Measurements from ENCODE around the gene TMEM178B. TPM values are rescaled to one million over a fixed set of nuclear protein-coding genes. Genes with fewer than 3 reads are reported as not detected.

The TMEM178B gene
- total RNA-seq, 1 experiment from 2014 or later = 4.3 TPM

- no peak for DNase-seq (ENCODE audit: low read depth)
Observed at GRCh38 chr7:141421306-141421705, 347.4 kb downstream of the TMEM178B start.

- no peak for DNase-seq (ENCODE audit: low read depth)
Observed at GRCh38 chr7:141427134-141427533, 353.3 kb downstream of the TMEM178B start.

GRCh38 chr7:141430455-141431139, 356.7 kb downstream of the TMEM178B start:
- no peak for DNase-seq (ENCODE audit: low read depth)

- DNase-seq (ENCODE audit: low read depth) = no peak
Observed at GRCh38 chr7:141431140-141431479, 357.2 kb downstream of the TMEM178B start.

- DNase-seq (ENCODE audit: low read depth) = no peak
Observed at GRCh38 chr7:141431711-141432110, 357.8 kb downstream of the TMEM178B start.

- no peak for DNase-seq (ENCODE audit: low read depth)
Observed at GRCh38 chr7:141433698-141434097, 359.8 kb downstream of the TMEM178B start.

- DNase-seq (ENCODE audit: low read depth) = no peak
Observed at GRCh38 chr7:141436139-141436538, 362.3 kb downstream of the TMEM178B start.

GRCh38 chr7:141436575-141437075, 362.8 kb downstream of the TMEM178B start:
- no peak for DNase-seq (ENCODE audit: low read depth)

GRCh38 chr7:141439164-141439563, 365.3 kb downstream of the TMEM178B start:
- no peak for DNase-seq (ENCODE audit: low read depth)

- DNase-seq (ENCODE audit: low read depth) = no peak
Observed at GRCh38 chr7:141439776-141440175, 365.9 kb downstream of the TMEM178B start.

- peak; percentile 28 for DNase-seq (ENCODE audit: low read depth)
Observed at GRCh38 chr7:141441837-141442627, 368.2 kb downstream of the TMEM178B start.

GRCh38 chr7:141442781-141443180, 368.9 kb downstream of the TMEM178B start:
- DNase-seq (ENCODE audit: low read depth) = no peak

GRCh38 chr7:141444961-141445360, 371.1 kb downstream of the TMEM178B start:
- DNase-seq (ENCODE audit: low read depth) = no peak

GRCh38 chr7:141451232-141451631, 377.4 kb downstream of the TMEM178B start:
- DNase-seq (ENCODE audit: low read depth) = no peak

- no peak for DNase-seq (ENCODE audit: low read depth)
Observed at GRCh38 chr7:141452911-141453310, 379.0 kb downstream of the TMEM178B start.

- no peak for DNase-seq (ENCODE audit: low read depth)
Observed at GRCh38 chr7:141454338-141454737, 380.5 kb downstream of the TMEM178B start.

- DNase-seq (ENCODE audit: low read depth) = no peak
Observed at GRCh38 chr7:141455723-141456122, 381.9 kb downstream of the TMEM178B start.

GRCh38 chr7:141456298-141456697, 382.4 kb downstream of the TMEM178B start:
- peak; percentile 56 for DNase-seq (ENCODE audit: low read depth)

GRCh38 chr7:141456711-141457110, 382.8 kb downstream of the TMEM178B start:
- no peak for DNase-seq (ENCODE audit: low read depth)

GRCh38 chr7:141460781-141461715, 387.2 kb downstream of the TMEM178B start:
- peak; percentile 78 for DNase-seq (ENCODE audit: low read depth)

GRCh38 chr7:141461924-141462323, 388.1 kb downstream of the TMEM178B start:
- no peak for DNase-seq (ENCODE audit: low read depth)

- DNase-seq (ENCODE audit: low read depth) = peak; percentile 56
Observed at GRCh38 chr7:141462958-141463357, 389.1 kb downstream of the TMEM178B start.

Data from RPMI7951 (cell line).